GM12873 (cell line): Measurements from ENCODE around the gene NLRP7.

Experiments
- CTCF ChIP-seq: IDR thresholded peaks from 2 replicates; pipeline ENCODE4 v1.5.1; 2012; ENCODE audit warnings: low read depth, mild to moderate bottlenecking, moderate library complexity, low read length, control low read depth; ENCODE audit not compliant: insufficient read depth; ENCODE audit errors: missing control alignments

Gene NLRP7

GRCh38 chr19:54918499-54918898, 28.8 kb downstream of the NLRP7 start:
- no peak for TF ChIP-seq CTCF

GRCh38 chr19:54916822-54917221, 30.5 kb downstream of the NLRP7 start:
- no peak for TF ChIP-seq CTCF

GRCh38 chr19:54906819-54907218, 40.5 kb downstream of the NLRP7 start:
- no peak for TF ChIP-seq CTCF

- no peak for TF ChIP-seq CTCF
Observed at GRCh38 chr19:54905803-54906511, 41.4 kb downstream of the NLRP7 start, which contains the start of gene NCR1. Gene NCR1, plus strand, starts transcription at chr19:54906148. Its CDS starts 40 bp downstream, at chr19:54906188.

GRCh38 chr19:54905421-54905802, 41.9 kb downstream of the NLRP7 start:
- TF ChIP-seq CTCF: no peak

- TF ChIP-seq CTCF: no peak
Observed at GRCh38 chr19:54903303-54903702, 44.0 kb downstream of the NLRP7 start.

GRCh38 chr19:54902061-54902460, 45.3 kb downstream of the NLRP7 start:
- TF ChIP-seq CTCF: no peak
